Measurements from ENCODE around the gene ARHGEF1. TPM values are rescaled to one million over a fixed set of nuclear protein-coding genes. Genes with fewer than 3 reads are reported as not detected.
"Not testable (repeated sequence)": the region's sequence is repeated elsewhere in the genome, so short reads cannot be mapped to it uniquely, and the experiment has no call there.

Gene ARHGEF1
- polyA plus RNA-seq, 1 donor (not counting 4 experiments of a cell fraction or from before 2014, with no cell fraction given) = 30.5 TPM

DNA sequence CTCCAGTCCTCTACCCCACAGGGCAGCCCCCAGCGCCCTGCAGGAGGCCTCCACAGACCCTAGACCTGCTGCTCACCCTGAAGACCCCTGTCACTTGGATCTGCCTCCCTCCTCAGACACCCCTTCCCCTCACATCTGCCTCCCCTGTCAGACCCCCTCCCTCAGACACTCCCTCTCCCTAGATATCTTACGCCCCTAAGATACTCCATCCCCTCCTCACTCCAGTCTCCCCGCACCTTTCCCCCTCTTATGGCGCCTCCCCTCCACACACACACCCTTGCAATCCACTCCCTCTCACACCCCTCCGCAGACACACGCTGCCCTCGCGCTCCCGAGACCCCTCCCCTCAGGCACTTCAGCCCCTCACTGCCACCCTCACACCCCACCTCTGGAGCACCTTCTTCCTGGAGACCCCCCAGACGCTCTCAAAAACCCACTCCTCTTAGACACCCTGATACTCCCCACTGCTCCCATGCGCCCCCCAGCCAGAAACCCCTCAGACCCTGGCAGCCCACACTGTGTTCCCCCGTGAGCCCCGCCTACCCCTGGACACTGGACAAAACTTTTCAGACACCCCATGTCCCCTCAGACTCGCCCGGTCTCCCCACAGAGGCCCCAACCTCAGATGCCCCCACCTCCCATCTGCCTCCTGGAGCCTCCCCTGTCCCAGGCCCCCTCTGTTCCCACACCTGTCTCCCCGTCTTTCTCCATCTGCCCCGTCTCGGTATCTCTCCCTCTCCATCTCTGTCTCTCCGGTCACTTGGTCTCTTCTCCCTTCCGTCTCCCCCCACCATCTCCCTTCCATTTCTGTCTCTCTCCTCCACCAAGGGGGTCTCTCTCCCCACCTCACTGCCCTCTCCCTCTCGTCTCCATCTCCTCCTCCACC lies 30.8 kb downstream of the ARHGEF1 start:
- Histone ChIP-seq H4K20me1 (ENCODE audit: control insufficient read depth, extremely low read depth, insufficient read depth, low read length) (peaks cover 13% of the 10 kb centered on the region), H3K4me2 (ENCODE audit: control insufficient read depth, extremely low read depth, insufficient read depth, low read depth, low read length) (no peak overlapping the region), H3K9ac (ENCODE audit: control insufficient read depth, extremely low read depth, insufficient read depth, low read length) (no peak overlapping the region), H3K27me3 (ENCODE audit: control insufficient read depth, extremely low read depth, insufficient read depth, low read length) (peaks cover 83% of the 10 kb centered on the region), H3K27ac (ENCODE audit: control insufficient read depth, insufficient read depth, low read length) (no peak overlapping the region), H3K36me3 (ENCODE audit: control insufficient read depth in 2 of 2, extremely low read depth in 1 of 2, insufficient read depth in 2 of 2, low read length in 2 of 2) (no peaks in the 10 kb centered on the region), H3K4me1 (ENCODE audit: control insufficient read depth, extremely low read depth, insufficient read depth, low read length) (no peaks in the 10 kb centered on the region), H3K9me3 (ENCODE audit: control insufficient read depth, low read depth, low read length) (no peaks in the 10 kb centered on the region), H2AFZ (ENCODE audit: control insufficient read depth, low read length) (no peak overlapping the region), H3K9me1 (ENCODE audit: control insufficient read depth, extremely low read depth, insufficient read depth, low read length) (no peaks in the 10 kb centered on the region), H3K4me3 (ENCODE audit: control insufficient read depth in 2 of 3, extremely low read depth in 1 of 3, insufficient read depth in 2 of 3, low read depth in 1 of 3, low read length in 3 of 3) (no peak overlapping the region), H3K79me2 (ENCODE audit: control insufficient read depth, insufficient read depth, low read length) (no peaks in the 10 kb centered on the region)
- dilution Hi-C loops (cut with MboI; ENCODE audit: extremely low pct_ligation_motif_present, low sequenced_read_pairs) = no loop called here
- FAIRE-seq = no peak
- TF ChIP-seq EZH2 (IDR thresholded peaks at IDR 0.05; ENCODE audit: low read length) = peak; percentile 92
- TF ChIP-seq, protein P1, sequence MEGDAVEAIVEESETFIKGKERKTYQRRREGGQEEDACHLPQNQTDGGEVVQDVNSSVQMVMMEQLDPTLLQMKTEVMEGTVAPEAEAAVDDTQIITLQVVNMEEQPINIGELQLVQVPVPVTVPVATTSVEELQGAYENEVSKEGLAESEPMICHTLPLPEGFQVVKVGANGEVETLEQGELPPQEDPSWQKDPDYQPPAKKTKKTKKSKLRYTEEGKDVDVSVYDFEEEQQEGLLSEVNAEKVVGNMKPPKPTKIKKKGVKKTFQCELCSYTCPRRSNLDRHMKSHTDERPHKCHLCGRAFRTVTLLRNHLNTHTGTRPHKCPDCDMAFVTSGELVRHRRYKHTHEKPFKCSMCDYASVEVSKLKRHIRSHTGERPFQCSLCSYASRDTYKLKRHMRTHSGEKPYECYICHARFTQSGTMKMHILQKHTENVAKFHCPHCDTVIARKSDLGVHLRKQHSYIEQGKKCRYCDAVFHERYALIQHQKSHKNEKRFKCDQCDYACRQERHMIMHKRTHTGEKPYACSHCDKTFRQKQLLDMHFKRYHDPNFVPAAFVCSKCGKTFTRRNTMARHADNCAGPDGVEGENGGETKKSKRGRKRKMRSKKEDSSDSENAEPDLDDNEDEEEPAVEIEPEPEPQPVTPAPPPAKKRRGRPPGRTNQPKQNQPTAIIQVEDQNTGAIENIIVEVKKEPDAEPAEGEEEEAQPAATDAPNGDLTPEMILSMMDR (optimal IDR thresholded peaks at IDR 0.05 in 1 of 3, IDR thresholded peaks at IDR 0.05 in 1 of 3, conservative IDR thresholded peaks at IDR 0.05 in 1 of 3; ENCODE audit: extremely low read depth in 1 of 3, insufficient read depth in 2 of 3, low read length in 3 of 3) = no peak
- DNase-seq (ENCODE audit: low read depth, low spot score) = no peak

DNA sequence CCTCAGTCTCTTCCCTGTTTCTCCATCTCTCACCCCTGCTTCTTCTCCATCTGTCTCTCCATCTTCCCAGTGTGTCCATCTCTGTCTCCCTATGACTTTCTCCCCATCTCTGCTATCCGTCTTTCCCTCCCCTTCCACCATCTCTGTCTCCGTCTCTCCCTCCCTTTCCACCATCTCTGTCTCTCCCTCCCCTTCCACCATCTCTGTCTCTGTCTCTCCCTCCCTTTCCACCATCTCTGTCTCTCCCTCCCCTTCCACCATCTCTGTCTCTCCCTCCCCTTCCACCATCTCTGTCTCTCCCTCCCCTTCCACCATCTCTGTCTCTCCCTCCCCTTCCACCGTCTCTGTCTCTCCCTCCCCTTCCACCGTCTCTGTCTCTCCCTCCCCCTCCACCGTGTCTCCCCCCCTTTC lies 31.4 kb downstream of the ARHGEF1 start:
- H3K9ac ChIP-seq (ENCODE audit: control insufficient read depth, extremely low read depth, insufficient read depth, low read length); H3K9me3 ChIP-seq (ENCODE audit: control insufficient read depth, low read depth, low read length); H3K79me2 ChIP-seq (ENCODE audit: control insufficient read depth, insufficient read depth, low read length); dilution Hi-C loops (cut with MboI; ENCODE audit: extremely low pct_ligation_motif_present, low sequenced_read_pairs); DNase-seq (ENCODE audit: low read depth, low spot score); H3K4me2 ChIP-seq (ENCODE audit: control insufficient read depth, extremely low read depth, insufficient read depth, low read depth, low read length); H3K36me3 ChIP-seq (ENCODE audit: control insufficient read depth in 2 of 2, extremely low read depth in 1 of 2, insufficient read depth in 2 of 2, low read length in 2 of 2); H3K4me1 ChIP-seq (ENCODE audit: control insufficient read depth, extremely low read depth, insufficient read depth, low read length); H3K27ac ChIP-seq (ENCODE audit: control insufficient read depth, insufficient read depth, low read length); FAIRE-seq; H2AFZ ChIP-seq (ENCODE audit: control insufficient read depth, low read length); H3K4me3 ChIP-seq (ENCODE audit: control insufficient read depth in 2 of 3, extremely low read depth in 1 of 3, insufficient read depth in 2 of 3, low read depth in 1 of 3, low read length in 3 of 3); H3K9me1 ChIP-seq (ENCODE audit: control insufficient read depth, extremely low read depth, insufficient read depth, low read length): not testable (repeated sequence)
- H3K27me3 ChIP-seq (ENCODE audit: control insufficient read depth, extremely low read depth, insufficient read depth, low read length) = peaks cover 83% of the 10 kb centered on the region
- H4K20me1 ChIP-seq (ENCODE audit: control insufficient read depth, extremely low read depth, insufficient read depth, low read length) = peaks cover 13% of the 10 kb centered on the region
